Measurements from ENCODE around the gene ODAPH. TPM values are rescaled to one million over a fixed set of nuclear protein-coding genes. Genes with fewer than 3 reads are reported as not detected.

The ODAPH gene
- total RNA-seq, 1 experiment from 2014 or later, result not detected

GRCh38 chr4:75584067-75584466 is 28.2 kb downstream of the ODAPH start:
- Histone ChIP-seq H3K27me3 (ENCODE audit: insufficient read depth, low read length) (no peaks in the 10 kb centered on the region), H2BK15ac (ENCODE audit: low read depth, low read length) (no peak overlapping the region), H4K8ac (replicated peaks; ENCODE audit: insufficient read length, low read depth, low read length) (no peak overlapping the region), H3K4me2 (ENCODE audit: insufficient read depth, insufficient read length, low read length) (no peak overlapping the region), H3K27ac (ENCODE audit: insufficient read length, low read depth, low read length) (no peak overlapping the region), H3K23ac (ENCODE audit: insufficient read length, low read depth, low read length) (no peak overlapping the region), H2AFZ (ENCODE audit: low read length) (no peak overlapping the region), H4K5ac (ENCODE audit: insufficient read length, low read depth, low read length) (no peak overlapping the region), H3K56ac (ENCODE audit: insufficient read length, low read depth, low read length) (no peak overlapping the region), H3K79me1 (ENCODE audit: insufficient read depth, low read depth, low read length, poor library complexity, severe bottlenecking) (no peaks in the 10 kb centered on the region), H3K18ac (ENCODE audit: insufficient read length, low read depth, low read length) (no peak overlapping the region), H4K91ac (ENCODE audit: insufficient read length, low read depth, low read length) (no peak overlapping the region), H2BK20ac (ENCODE audit: low read depth, low read length, poor library complexity, severe bottlenecking) (no peak overlapping the region), H3T11ph (ENCODE audit: low read length) (no peak overlapping the region), H2BK120ac (ENCODE audit: low read depth, low read length, poor library complexity, severe bottlenecking) (no peak overlapping the region), H3K4ac (ENCODE audit: low read depth, low read length) (no peak overlapping the region), H3K23me2 (ENCODE audit: insufficient read length, low read depth, low read length, poor library complexity, severe bottlenecking) (no peaks in the 10 kb centered on the region), H2AK5ac (ENCODE audit: insufficient read length, low read length) (no peak overlapping the region), H3K9ac (ENCODE audit: extremely low read depth, insufficient read length, low read length) (no peak overlapping the region), H3K9me3 (ENCODE audit: control insufficient read depth, low read depth, low read length) (no peaks in the 10 kb centered on the region), H4K20me1 (ENCODE audit: control insufficient read depth, insufficient read depth, insufficient read length) (no peaks in the 10 kb centered on the region), H2BK5ac (ENCODE audit: insufficient read length, low read length) (no peak overlapping the region), H3K79me2 (ENCODE audit: insufficient read depth, low read length) (no peaks in the 10 kb centered on the region), H3K4me1 (ENCODE audit: insufficient read depth, low read length) (no peaks in the 10 kb centered on the region), H3K14ac (ENCODE audit: insufficient read depth, low read length) (no peak overlapping the region), H2BK12ac (ENCODE audit: insufficient read length, low read depth, low read length) (no peak overlapping the region)
- no CpG with 5 or more reads among the region's 2 CpGs for WGBS (ENCODE audit: extremely low coverage, insufficient read length, low lambda C conversion rate)
- Mint-ChIP-seq H3K36me3 (ENCODE audit: insufficient read depth in 1 of 3, low read depth in 3 of 3) (peaks cover 0 to 12% (median 3%) of the 10 kb centered on the region in 3 experiments; a peak in 5 of 7 replicates), H3K4me1 (no peaks in the 10 kb centered on the region), H3K9me3 (peaks cover 8 to 16% of the 10 kb centered on the region in 2 experiments; a peak in 3 of 5 replicates), H3K4me3 (no peak overlapping the region), H3K27ac (no peak overlapping the region), H3K27me3 (ENCODE audit: low read depth) (no peaks in the 10 kb centered on the region; the same call in none of the 2 replicates)
- DNase-seq, result no peak
- TF ChIP-seq CTCF (conservative IDR thresholded peaks at IDR 0.05), result no peak

All from H9 (cell line).